ENCODE results near the gene ADARB2.
"Not testable (repeated sequence)": the region's sequence is repeated elsewhere in the genome, so short reads cannot be mapped to it uniquely, and the experiment has no call there.

Gene ADARB2

GRCh38 chr10:1361411-1362105, 375.8 kb downstream of the ADARB2 start:
- TF ChIP-seq ZNF274 (IDR thresholded peaks at IDR 0.05; ENCODE audit: low read depth, low read length) = no peak
- H3K4me3 ChIP-seq (ENCODE audit: low read length) = no peak overlapping the region

- no peak for TF ChIP-seq ZNF274 (IDR thresholded peaks at IDR 0.05; ENCODE audit: low read depth, low read length)
- H3K4me3 ChIP-seq (ENCODE audit: low read length) = no peak overlapping the region
Measured at GRCh38 chr10:1360558-1361164, 376.7 kb downstream of the ADARB2 start.

GRCh38 chr10:1360011-1360557, 377.2 kb downstream of the ADARB2 start:
- TF ChIP-seq ZNF274 (IDR thresholded peaks at IDR 0.05; ENCODE audit: low read depth, low read length) = no peak
- no peak overlapping the region for H3K4me3 ChIP-seq (ENCODE audit: low read length)

- no peak for TF ChIP-seq ZNF274 (IDR thresholded peaks at IDR 0.05; ENCODE audit: low read depth, low read length)
- H3K4me3 ChIP-seq (ENCODE audit: low read length) = no peak overlapping the region
Measured at GRCh38 chr10:1359626-1359955, 377.7 kb downstream of the ADARB2 start.

GRCh38 chr10:1358860-1359625, 378.3 kb downstream of the ADARB2 start:
- no peak overlapping the region for H3K4me3 ChIP-seq (ENCODE audit: low read length)
- TF ChIP-seq ZNF274 (IDR thresholded peaks at IDR 0.05; ENCODE audit: low read depth, low read length) = no peak

GRCh38 chr10:1358147-1358546, 379.2 kb downstream of the ADARB2 start:
- TF ChIP-seq ZNF274 (IDR thresholded peaks at IDR 0.05; ENCODE audit: low read depth, low read length) = no peak
- no peak overlapping the region for H3K4me3 ChIP-seq (ENCODE audit: low read length)

- no peak overlapping the region for H3K4me3 ChIP-seq (ENCODE audit: low read length)
- no peak for TF ChIP-seq ZNF274 (IDR thresholded peaks at IDR 0.05; ENCODE audit: low read depth, low read length)
Measured at GRCh38 chr10:1356349-1356748, 381.0 kb downstream of the ADARB2 start.

GRCh38 chr10:1354809-1355710, 382.3 kb downstream of the ADARB2 start:
- TF ChIP-seq ZNF274 (IDR thresholded peaks at IDR 0.05; ENCODE audit: low read depth, low read length) = no peak
- H3K4me3 ChIP-seq (ENCODE audit: low read length) = no peak overlapping the region

GRCh38 chr10:1352296-1352695, 385.0 kb downstream of the ADARB2 start:
- H3K4me3 ChIP-seq (ENCODE audit: low read length) = not testable (repeated sequence)

- H3K4me3 ChIP-seq (ENCODE audit: low read length) = no peak overlapping the region
- no peak for TF ChIP-seq ZNF274 (IDR thresholded peaks at IDR 0.05; ENCODE audit: low read depth, low read length)
Measured at GRCh38 chr10:1348773-1349050, 388.6 kb downstream of the ADARB2 start.

- no peak overlapping the region for H3K4me3 ChIP-seq (ENCODE audit: low read length)
- no peak for TF ChIP-seq ZNF274 (IDR thresholded peaks at IDR 0.05; ENCODE audit: low read depth, low read length)
Measured at GRCh38 chr10:1347962-1348772, 389.2 kb downstream of the ADARB2 start.

GRCh38 chr10:1347525-1347924, 389.8 kb downstream of the ADARB2 start:
- no peak overlapping the region for H3K4me3 ChIP-seq (ENCODE audit: low read length)
- TF ChIP-seq ZNF274 (IDR thresholded peaks at IDR 0.05; ENCODE audit: low read depth, low read length) = no peak

- TF ChIP-seq ZNF274 (IDR thresholded peaks at IDR 0.05; ENCODE audit: low read depth, low read length) = no peak
- no peak overlapping the region for H3K4me3 ChIP-seq (ENCODE audit: low read length)
Measured at GRCh38 chr10:1346201-1346600, 391.1 kb downstream of the ADARB2 start.
